Keratinocyte (primary cell): ENCODE results near the gene PAPOLB. TPM values are rescaled to one million over a fixed set of nuclear protein-coding genes. Genes with fewer than 3 reads are reported as not detected.

Experiments
- DNase-seq: peaks from one replicate; pipeline ENCODE4 v3.0.0-alpha.2; 2011; ENCODE audit warnings: low read depth, missing footprints, low spot score
- FAIRE-seq: peaks from 2 replicates; lab custom pipeline; 2011; peaks lifted over from hg19 to GRCh38; lab: Jason Lieb, UNC
- H2AFZ ChIP-seq: 2 replicates; pipeline ENCODE4 v1.6.0; 2012; ENCODE audit warnings: low read length, control low read depth, inconsistent platforms; ENCODE audit not compliant: control insufficient read depth
- H3K27ac ChIP-seq: 2 replicates; pipeline ENCODE4 v1.5.1; 2011; ENCODE audit warnings: low read length; ENCODE audit not compliant: control insufficient read depth, insufficient read depth
- H3K27me3 ChIP-seq: 3 replicates; pipeline ENCODE4 v1.6.0; 2011; ENCODE audit warnings: low read length; ENCODE audit not compliant: control insufficient read depth, insufficient read depth; ENCODE audit errors: extremely low read depth
- H3K36me3 ChIP-seq, 2 experiments: 2 replicates in 1 of 2; 3 replicates in 1 of 2; pipeline ENCODE4 v1.5.1; 2011; ENCODE audit warnings: low read length in 2 of 2, mild to moderate bottlenecking in 1 of 2; ENCODE audit not compliant: control insufficient read depth in 2 of 2, insufficient read depth in 2 of 2; ENCODE audit errors: extremely low read depth in 1 of 2
- H3K4me1 ChIP-seq: 3 replicates; pipeline ENCODE4 v1.5.1; 2011; ENCODE audit warnings: low read length; ENCODE audit not compliant: control insufficient read depth, insufficient read depth; ENCODE audit errors: extremely low read depth
- H3K4me2 ChIP-seq: 3 replicates; pipeline ENCODE4 v1.6.0; 2011; ENCODE audit warnings: low read depth, low read length; ENCODE audit not compliant: control insufficient read depth, insufficient read depth; ENCODE audit errors: extremely low read depth
- H3K4me3 ChIP-seq, 3 experiments: fragments of 200-600 bp in 1 of 3; sonication (generic) in 1 of 3; 2 replicates in 2 of 3; 3 replicates in 1 of 3; pipeline ENCODE4 v1.5.1; 2011 to 2016; ENCODE audit warnings: low read length in 3 of 3, mild to moderate bottlenecking in 3 of 3, control low read depth in 2 of 3, inconsistent platforms in 1 of 3, low read depth in 1 of 3, mixed read lengths in 1 of 3, mixed run types in 1 of 3, moderate library complexity in 1 of 3; ENCODE audit not compliant: control insufficient read depth in 2 of 3, insufficient read depth in 2 of 3; ENCODE audit errors: extremely low read depth in 1 of 3
- H3K79me2 ChIP-seq: 2 replicates; pipeline ENCODE4 v1.6.0; 2012; ENCODE audit warnings: low read length; ENCODE audit not compliant: control insufficient read depth, insufficient read depth
- H3K9ac ChIP-seq: 3 replicates; pipeline ENCODE4 v1.6.0; 2011; ENCODE audit warnings: low read length; ENCODE audit not compliant: control insufficient read depth, insufficient read depth; ENCODE audit errors: extremely low read depth
- H3K9me1 ChIP-seq: 3 replicates; pipeline ENCODE4 v1.6.0; 2011; ENCODE audit warnings: low read length; ENCODE audit not compliant: control insufficient read depth, insufficient read depth; ENCODE audit errors: extremely low read depth
- H3K9me3 ChIP-seq: 2 replicates; pipeline ENCODE4 v1.5.1; 2012; ENCODE audit warnings: low read depth, low read length; ENCODE audit not compliant: control insufficient read depth
- H4K20me1 ChIP-seq: 3 replicates; pipeline ENCODE4 v1.6.0; 2011; ENCODE audit warnings: low read length; ENCODE audit not compliant: control insufficient read depth, insufficient read depth; ENCODE audit errors: extremely low read depth
- CTCF ChIP-seq, 3 experiments: IDR thresholded peaks in 1 of 3; conservative IDR thresholded peaks in 1 of 3; optimal IDR thresholded peaks in 1 of 3; 2 replicates in 2 of 3; 3 replicates in 1 of 3; pipeline versions ENCODE3 to v1.5.1; 2011; ENCODE audit warnings: low read length in 3 of 3, mild to moderate bottlenecking in 3 of 3, moderate library complexity in 2 of 3, control low read depth in 1 of 3, inconsistent platforms in 1 of 3; ENCODE audit not compliant: insufficient read depth in 2 of 3; ENCODE audit errors: extremely low read depth in 1 of 3
- EZH2 ChIP-seq: IDR thresholded peaks from one replicate; pipeline ENCODE4 v1.6.1; 2012; ENCODE audit warnings: inconsistent platforms, mild to moderate bottlenecking, low read length, moderate library complexity
- dilution Hi-C: fragments of 300-500 bp; cut with MboI; formaldehyde crosslinking; loops from one replicate; pipeline ENCODE4 v1.7.0; 2020; ENCODE audit warnings: low sequenced_read_pairs; ENCODE audit not compliant: extremely low pct_ligation_motif_present
- polyA plus RNA-seq, 5 experiments: library from polyadenylated mRNA; depleted of rRNA in 3 of 5; stranded (reverse) in 3 of 5; stranded (forward) in 1 of 5; unstranded in 1 of 5; fragments of >200 nt; gene quantifications; 1 replicate in 1 of 5; 2 replicates in 3 of 5; 3 replicates in 1 of 5; pipeline versions ENCODE4 v1.2.1 to v1.2.3, GENCODE V29; 2011 to 2012; ENCODE audit warnings: missing spikeins in 2 of 5, low read depth in 1 of 5, low replicate concordance in 1 of 5

Gene PAPOLB
- polyA plus RNA-seq, 1 donor (not counting 4 experiments of a cell fraction or from before 2014, with no cell fraction given) = not detected

GRCh38 chr7:4845740-4846142, 16.1 kb downstream of the PAPOLB start:
- H3K79me2 ChIP-seq = no peaks in the 10 kb centered on the region
- H3K27ac ChIP-seq = no peak overlapping the region
- no peak overlapping the region for H3K4me2 ChIP-seq
- H2AFZ ChIP-seq = no peak overlapping the region
- H3K27me3 ChIP-seq = no peaks in the 10 kb centered on the region
- TF ChIP-seq CTCF (optimal IDR thresholded peaks at IDR 0.05 in 1 of 3, IDR thresholded peaks at IDR 0.05 in 1 of 3, conservative IDR thresholded peaks at IDR 0.05 in 1 of 3; ENCODE audit: extremely low read depth in 1 of 3, insufficient read depth in 2 of 3, low read length in 3 of 3) = no peak
- no peak for TF ChIP-seq EZH2
- no peaks in the 10 kb centered on the region for H4K20me1 ChIP-seq
- no peak overlapping the region for H3K9ac ChIP-seq
- no peak for FAIRE-seq
- dilution Hi-C loops = no loop called here
- H3K4me3 ChIP-seq = no peak overlapping the region
- H3K4me1 ChIP-seq = no peaks in the 10 kb centered on the region
- H3K36me3 ChIP-seq = no peaks in the 10 kb centered on the region
- H3K9me1 ChIP-seq = no peaks in the 10 kb centered on the region
- DNase-seq = no peak
- no peaks in the 10 kb centered on the region for H3K9me3 ChIP-seq

GRCh38 chr7:4842319-4843064, 19.3 kb downstream of the PAPOLB start:
- DNase-seq (no peak), FAIRE-seq (no peak)
- Histone ChIP-seq H2AFZ (no peak overlapping the region), H4K20me1 (no peaks in the 10 kb centered on the region), H3K9ac (no peak overlapping the region), H3K36me3 (no peaks in the 10 kb centered on the region), H3K4me1 (no peaks in the 10 kb centered on the region), H3K4me3 (no peak overlapping the region), H3K9me3 (no peaks in the 10 kb centered on the region), H3K9me1 (no peaks in the 10 kb centered on the region), H3K79me2 (no peaks in the 10 kb centered on the region), H3K27me3 (no peaks in the 10 kb centered on the region), H3K4me2 (no peak overlapping the region), H3K27ac (no peak overlapping the region)
- dilution Hi-C loops = no loop called here
- TF ChIP-seq EZH2 = no peak
- no peak for TF ChIP-seq CTCF (optimal IDR thresholded peaks at IDR 0.05 in 1 of 3, IDR thresholded peaks at IDR 0.05 in 1 of 3, conservative IDR thresholded peaks at IDR 0.05 in 1 of 3; ENCODE audit: extremely low read depth in 1 of 3, insufficient read depth in 2 of 3, low read length in 3 of 3)
